SU-DHL-6 (cell line): ENCODE results near the gene HELZ.

Experiments used
- CTCF ChIP-seq: fragments of 200-600 bp; sonication (generic); IDR thresholded peaks from one replicate; pipeline ENCODE4 v1.5.1; 2017; ENCODE audit warnings: antibody characterized with exemption, mild to moderate bottlenecking, low read length, moderate library complexity; ENCODE audit not compliant: insufficient read depth, poor library complexity, severe bottlenecking
- EZH2phosphoT487 ChIP-seq: fragments of 200-600 bp; sonication (generic), shearing (Covaris generic); conservative IDR thresholded peaks from 2 replicates; pipeline ENCODE4 v1.6.1; 2018; ENCODE audit warnings: mild to moderate bottlenecking, antibody characterized with exemption, low read length, moderate library complexity, mixed read lengths

- TF ChIP-seq CTCF: no peak
- no peak for TF ChIP-seq EZH2phosphoT487
Measured at GRCh38 chr17:67129283-67129682, 115.7 kb downstream of the HELZ start.
